ACC112 (cell line): ENCODE results near the gene ACOX1.

ENCODE experiments used
- H2AFZ ChIP-seq: fragments of 200-600 bp; sonication (generic); one replicate; pipeline ENCODE4 v1.6.0; 2017; ENCODE audit warnings: antibody characterized with exemption, low read length; ENCODE audit not compliant: unreplicated experiment
- H3K27ac ChIP-seq: fragments of 200-600 bp; sonication (generic); 2 replicates; pipeline ENCODE4 v1.5.1; 2014; ENCODE audit warnings: low read depth, mild to moderate bottlenecking, antibody characterized with exemption, low read length, moderate library complexity
- H3K27me3 ChIP-seq: fragments of 200-600 bp; sonication (generic); 2 replicates; pipeline ENCODE4 v1.6.1; 2014; ENCODE audit warnings: mild to moderate bottlenecking, antibody characterized with exemption, low read length, moderate library complexity, mixed read lengths; ENCODE audit not compliant: insufficient read depth
- H3K36me3 ChIP-seq: fragments of 200-600 bp; sonication (generic); 2 replicates; pipeline ENCODE4 v1.6.1; 2016; ENCODE audit warnings: mild to moderate bottlenecking, antibody characterized with exemption, low read length, moderate library complexity, mixed read lengths; ENCODE audit not compliant: insufficient read depth
- H3K4me1 ChIP-seq: fragments of 200-600 bp; sonication (generic); one replicate; pipeline ENCODE4 v1.6.1; 2016; ENCODE audit warnings: low read length, mixed read lengths; ENCODE audit not compliant: insufficient read depth, unreplicated experiment, control insufficient read depth
- H3K4me3 ChIP-seq: fragments of 200-600 bp; sonication (generic); 2 replicates; pipeline ENCODE4 v1.5.1; 2014; ENCODE audit warnings: mild to moderate bottlenecking, low read depth, low read length
- H3K79me2 ChIP-seq: fragments of 200-600 bp; sonication (generic); one replicate; pipeline ENCODE4 v1.6.0; 2016; ENCODE audit warnings: low read length; ENCODE audit not compliant: control insufficient read depth, unreplicated experiment, insufficient read depth

The ACOX1 gene

DNA sequence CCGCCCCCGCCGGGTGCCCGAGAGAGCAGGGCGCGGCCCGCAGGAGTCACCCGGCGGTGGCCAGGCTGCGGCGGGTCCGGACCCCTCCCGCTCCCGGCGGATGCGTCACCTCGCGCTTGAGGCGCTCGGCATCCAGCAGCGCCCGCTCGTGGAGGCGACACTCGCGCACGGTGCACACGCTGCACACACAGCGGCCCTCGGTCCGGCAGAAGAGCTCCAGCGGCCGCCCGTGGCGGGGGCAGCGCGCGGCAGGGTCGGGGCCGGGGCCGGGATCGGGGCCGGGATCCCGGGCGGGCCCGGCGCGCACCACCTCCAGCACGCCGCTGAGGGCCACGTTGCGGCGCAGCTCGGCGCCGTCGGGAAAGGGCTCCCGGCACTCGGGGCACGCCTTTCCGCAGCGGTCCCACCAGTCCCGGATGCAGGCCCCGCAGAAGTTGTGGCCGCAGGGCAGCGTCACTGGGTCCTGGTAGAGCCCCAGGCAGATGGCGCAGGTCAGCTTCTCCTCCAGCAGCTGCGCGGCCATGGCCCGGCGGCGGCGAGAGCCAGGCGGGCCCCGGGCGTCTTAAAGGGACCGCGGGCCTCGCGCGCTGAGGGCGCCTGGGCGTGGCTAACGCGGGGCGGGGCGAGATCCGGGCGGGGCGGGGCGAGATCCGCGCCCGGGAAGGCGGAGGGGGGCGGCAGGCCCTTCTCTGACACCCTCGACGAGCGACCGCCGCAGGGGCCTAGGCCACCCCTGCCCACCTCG, 82.4 kb downstream of the ACOX1 start, which contains the start of gene TRIM65:
TSS of gene TRIM65 (minus strand) at position 537 of the 745 bp plus-strand sequence. CDS start at position 523, 14 bp downstream.
- H3K27me3 ChIP-seq, result no peaks in the 10 kb centered on the region
- peaks cover 6% of the 10 kb centered on the region; the same call in 1 of the 2 replicates for H3K36me3 ChIP-seq
- H3K4me1 ChIP-seq, result peaks cover 5% of the 10 kb centered on the region
- peak within 1 kb of the TSS; percentile 62; the same call in 1 of the 2 replicates for H3K27ac ChIP-seq
- H3K79me2 ChIP-seq, result peaks cover 17% of the 10 kb centered on the region
- peak within 1 kb of the TSS; percentile 89 for H3K4me3 ChIP-seq
- peak within 1 kb of the TSS; percentile 80 for H2AFZ ChIP-seq

GRCh38 chr17:75895370-75896155, 83.4 kb downstream of the ACOX1 start:
- H2AFZ ChIP-seq, result no peak overlapping the region
- H3K79me2 ChIP-seq, result peaks cover 17% of the 10 kb centered on the region

DNA sequence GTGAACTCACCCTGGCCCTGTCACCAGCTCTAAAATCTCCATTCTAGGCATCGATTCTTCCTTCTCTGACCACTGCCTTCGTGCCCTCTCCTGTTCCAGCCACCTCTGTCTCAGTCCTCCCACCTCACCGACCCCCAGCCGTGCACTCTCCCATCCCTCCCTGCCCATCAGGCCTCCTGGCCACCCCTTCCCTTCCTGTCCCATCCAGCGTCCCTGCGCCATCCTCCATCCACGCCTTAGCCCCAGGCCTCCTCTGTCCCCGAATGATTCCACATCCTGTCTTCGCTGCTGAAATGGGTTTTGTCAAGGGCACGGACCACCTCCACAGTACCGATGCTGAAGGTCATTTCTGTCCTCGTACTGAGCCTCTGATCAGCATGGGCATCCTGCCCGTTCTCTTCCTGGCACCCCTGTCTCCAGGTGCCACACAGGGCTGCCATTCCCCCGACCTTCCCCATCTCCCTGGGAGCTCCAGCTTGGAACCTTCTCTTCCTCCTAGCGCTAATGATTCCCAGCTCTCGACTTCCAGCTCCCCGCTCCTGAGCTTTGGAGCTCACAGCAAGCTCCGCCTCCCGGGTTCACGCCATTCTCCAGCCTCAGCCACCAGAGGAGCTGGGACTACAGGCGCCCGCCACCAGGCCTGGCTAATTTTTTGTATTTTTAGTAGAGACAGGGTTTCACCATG, 84.8 kb downstream of the ACOX1 start:
- H3K27me3 ChIP-seq, result no peaks in the 10 kb centered on the region
- H3K79me2 ChIP-seq, result peaks cover 17% of the 10 kb centered on the region
- H3K27ac ChIP-seq, result no peak overlapping the region
- H2AFZ ChIP-seq, result no peak overlapping the region
- no peaks in the 10 kb centered on the region for H3K36me3 ChIP-seq
- H3K4me3 ChIP-seq, result no peak overlapping the region
- peaks cover 5% of the 10 kb centered on the region for H3K4me1 ChIP-seq

More at GRCh38 chr17:75895370-75896155, 83.4 kb downstream of the ACOX1 start:
- Histone ChIP-seq H3K27ac (no peak overlapping the region; the same call in 1 of the 2 replicates), H3K4me3 (peak overlapping the region; percentile 89), H3K4me1 (peaks cover 5% of the 10 kb centered on the region), H3K27me3 (no peaks in the 10 kb centered on the region), H3K36me3 (no peaks in the 10 kb centered on the region; the same call in 1 of the 2 replicates)

GRCh38 chr17:75893305-75894048, 85.5 kb downstream of the ACOX1 start:
- Histone ChIP-seq H3K36me3 (no peaks in the 10 kb centered on the region), H3K79me2 (peaks cover 17% of the 10 kb centered on the region), H2AFZ (no peak overlapping the region), H3K27me3 (no peaks in the 10 kb centered on the region), H3K4me1 (peaks cover 5% of the 10 kb centered on the region), H3K27ac (no peak overlapping the region), H3K4me3 (no peak overlapping the region)

- no peak overlapping the region for H3K27ac ChIP-seq
- no peaks in the 10 kb centered on the region for H3K27me3 ChIP-seq
- H3K4me1 ChIP-seq, result peaks cover 5% of the 10 kb centered on the region
- H3K36me3 ChIP-seq, result no peaks in the 10 kb centered on the region
- no peak overlapping the region for H2AFZ ChIP-seq
- peaks cover 17% of the 10 kb centered on the region for H3K79me2 ChIP-seq
- no peak overlapping the region for H3K4me3 ChIP-seq
These were observed 86.3 kb downstream of the ACOX1 start for GRCh38 chr17:75892556-75893224.

GRCh38 chr17:75891605-75892555, 87.1 kb downstream of the ACOX1 start:
- peaks cover 17% of the 10 kb centered on the region for H3K79me2 ChIP-seq
- no peak overlapping the region for H3K4me3 ChIP-seq
- no peak overlapping the region for H2AFZ ChIP-seq
- H3K4me1 ChIP-seq, result no peaks in the 10 kb centered on the region
- H3K27ac ChIP-seq, result no peak overlapping the region
- no peaks in the 10 kb centered on the region for H3K27me3 ChIP-seq
- H3K36me3 ChIP-seq, result no peaks in the 10 kb centered on the region
